Stomach (tissue), 9 donors: ENCODE data around the gene MACROH2A1. TPM values are rescaled to one million over a fixed set of nuclear protein-coding genes. Genes with fewer than 3 reads are reported as not detected.

Experiments used
- DNase-seq, 2 donors: peaks; one replicate each; pipeline versions ENCODE4 v3.0.0 to v3.0.0-alpha.2; 2013 to 2019
- H3K27ac ChIP-seq, 5 donors: fragments of 200-600 bp in 4 of 5; sonication (generic) in 4 of 5; one replicate each; pipeline ENCODE4 v1.5.1; 2013 to 2019; ENCODE audit warnings: mild to moderate bottlenecking in 1 of 5, moderate library complexity in 1 of 5
- H3K27me3 ChIP-seq, 3 donors: fragments of 200-600 bp; sonication (generic); one replicate each; pipeline ENCODE4 v1.5.1; 2017 to 2019; ENCODE audit warnings: mixed run types in 1 of 3
- H3K36me3 ChIP-seq, 4 donors: fragments of 200-600 bp; sonication (generic); 1 replicate in 3 of 4; 2 replicates in 1 of 4; pipeline ENCODE4 v1.5.1; 2016 to 2019
- H3K4me1 ChIP-seq, 4 donors: fragments of 200-600 bp; sonication (generic); one replicate each; pipeline ENCODE4 v1.5.1; 2016 to 2019
- H3K4me3 ChIP-seq, 4 donors: fragments of 200-600 bp; sonication (generic) in 3 of 4; one replicate each; pipeline ENCODE4 v1.5.1; 2016 to 2019; ENCODE audit warnings: mild to moderate bottlenecking in 1 of 4
- H3K9me3 ChIP-seq, 4 donors: fragments of 200-600 bp; sonication (generic); one replicate each; pipeline ENCODE4 v1.5.1; 2016 to 2019
- EP300 ChIP-seq: sonication (generic); formaldehyde crosslinking; IDR thresholded peaks from one replicate; pipeline ENCODE4 v1.6.1; 2017; ENCODE audit warnings: antibody characterized with exemption
- POLR2A ChIP-seq, 4 donors: fragments of 450-650 bp; IDR thresholded peaks; one replicate each; pipeline ENCODE4 v1.6.1; 2016; ENCODE audit warnings: antibody characterized with exemption in 4 of 4, control low read depth in 2 of 4, mild to moderate bottlenecking in 1 of 4, moderate library complexity in 1 of 4
- POLR2AphosphoS5 ChIP-seq, 3 donors: sonication (generic); formaldehyde crosslinking; IDR thresholded peaks; one replicate each; pipeline ENCODE4 v1.6.1; 2016; ENCODE audit warnings: antibody characterized with exemption in 3 of 3
- WGBS, 5 donors: extraction: QIAGEN DNeasy Blood & Tissue Kit in 3 of 5; methylation state at CpG; one replicate each; pipeline versions ENCODE4 v1.1.5 to v1.1.7; 2013 to 2018; 5-methylcytosine and 5-hydroxymethylcytosine counted together
- intact Hi-C: fragments of 100-400 bp; cut with DNase I; formaldehyde crosslinking; loops from one replicate; pipeline ENCODE4 v1.15.1; 2023; ENCODE audit warnings: low total_unique reads
- polyA plus RNA-seq, 3 donors: library from polyadenylated mRNA; stranded (reverse); fragments of 200-250 nt; gene quantifications; one replicate each; pipeline ENCODE4 v1.2.3, GENCODE V29; 2013
- total RNA-seq, 5 donors: library from RNA; depleted of rRNA; stranded (reverse); fragments of >200 nt; gene quantifications; one replicate each; pipeline versions ENCODE4 v1.1.0 to v1.2.3, GENCODE V29; 2014 to 2016
- TF ChIP-seq, protein P1 (sequence below), 7 experiments: fragments of 450-650 bp in 4 of 7; fragments of 200-600 bp in 3 of 7; sonication (generic) in 3 of 7; IDR thresholded peaks; one replicate each; pipeline ENCODE4 v1.5.1; 2016 to 2019; ENCODE audit warnings: antibody characterized with exemption in 7 of 7, control low read depth in 2 of 7, mild to moderate bottlenecking in 1 of 7
- donor health status: healthy with polysubstance abuse.
- donor health status: Bipolar disorder and iron deficiency.
- donor health status: healthy.

MACROH2A1 gene
- total and polyA plus RNA-seq, 8 donors = 77.1 to 206 (median 150) TPM

GRCh38 chr5:135324160-135324559 is 74.9 kb downstream of the MACROH2A1 start:
- Histone ChIP-seq H3K27ac (no peak overlapping the region), H3K4me1 (no peaks in the 10 kb centered on the region), H3K27me3 (no peaks in the 10 kb centered on the region), H3K36me3 (no peaks in the 10 kb centered on the region), H3K4me3 (no peak overlapping the region), H3K9me3 (no peaks in the 10 kb centered on the region)
- TF ChIP-seq, protein P1, sequence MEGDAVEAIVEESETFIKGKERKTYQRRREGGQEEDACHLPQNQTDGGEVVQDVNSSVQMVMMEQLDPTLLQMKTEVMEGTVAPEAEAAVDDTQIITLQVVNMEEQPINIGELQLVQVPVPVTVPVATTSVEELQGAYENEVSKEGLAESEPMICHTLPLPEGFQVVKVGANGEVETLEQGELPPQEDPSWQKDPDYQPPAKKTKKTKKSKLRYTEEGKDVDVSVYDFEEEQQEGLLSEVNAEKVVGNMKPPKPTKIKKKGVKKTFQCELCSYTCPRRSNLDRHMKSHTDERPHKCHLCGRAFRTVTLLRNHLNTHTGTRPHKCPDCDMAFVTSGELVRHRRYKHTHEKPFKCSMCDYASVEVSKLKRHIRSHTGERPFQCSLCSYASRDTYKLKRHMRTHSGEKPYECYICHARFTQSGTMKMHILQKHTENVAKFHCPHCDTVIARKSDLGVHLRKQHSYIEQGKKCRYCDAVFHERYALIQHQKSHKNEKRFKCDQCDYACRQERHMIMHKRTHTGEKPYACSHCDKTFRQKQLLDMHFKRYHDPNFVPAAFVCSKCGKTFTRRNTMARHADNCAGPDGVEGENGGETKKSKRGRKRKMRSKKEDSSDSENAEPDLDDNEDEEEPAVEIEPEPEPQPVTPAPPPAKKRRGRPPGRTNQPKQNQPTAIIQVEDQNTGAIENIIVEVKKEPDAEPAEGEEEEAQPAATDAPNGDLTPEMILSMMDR (IDR thresholded peaks at IDR 0.05) = no peak
- no peak for DNase-seq
- intact Hi-C loops = no loop called here
- 72 to 95% (median 83%) methylated on average over 3 to 8 of the region's 8 CpGs for WGBS, 5 donors

GRCh38 chr5:135323701-135324132 is 75.3 kb downstream of the MACROH2A1 start:
- Histone ChIP-seq H3K4me1 (no peaks in the 10 kb centered on the region), H3K27me3 (no peaks in the 10 kb centered on the region), H3K4me3 (no peak overlapping the region), H3K27ac (no peak overlapping the region), H3K36me3 (no peaks in the 10 kb centered on the region), H3K9me3 (no peaks in the 10 kb centered on the region)
- intact Hi-C loops = no loop called here
- no peak for DNase-seq
- TF ChIP-seq POLR2AphosphoS5 (IDR thresholded peaks at IDR 0.05) = no peak
- no peak for TF ChIP-seq EP300
- TF ChIP-seq, protein P1 (IDR thresholded peaks at IDR 0.05) = no peak
- TF ChIP-seq POLR2A (IDR thresholded peaks at IDR 0.05) = no peak
- WGBS, 5 donors = 67 to 83% (median 74%) methylated on average over 7 to 8 of the region's 8 CpGs

DNA sequence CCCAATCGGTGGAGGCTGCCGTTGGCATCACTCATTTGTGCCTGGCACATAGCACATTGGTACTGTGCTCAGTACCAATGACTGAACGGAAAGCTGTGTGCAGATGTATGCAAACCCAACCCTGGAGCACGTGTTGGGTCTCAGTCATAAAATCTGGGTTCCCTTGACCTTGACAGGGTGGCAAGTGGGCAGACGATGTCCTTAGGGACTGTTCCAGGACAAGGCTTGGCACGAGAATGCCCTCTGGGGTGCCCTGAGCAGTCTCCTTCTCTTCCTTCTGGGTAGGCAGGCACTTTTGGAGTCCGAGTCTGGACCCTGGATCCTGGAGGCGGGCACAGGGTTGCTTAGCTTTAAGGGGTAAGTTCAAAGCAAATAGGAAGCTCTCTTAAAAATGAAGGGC is 75.8 kb downstream of the MACROH2A1 start:
- Histone ChIP-seq H3K9me3 (no peaks in the 10 kb centered on the region), H3K4me3 (no peak overlapping the region), H3K4me1 (no peaks in the 10 kb centered on the region), H3K27me3 (no peaks in the 10 kb centered on the region), H3K27ac (no peak overlapping the region), H3K36me3 (no peaks in the 10 kb centered on the region)
- DNase-seq = no peak
- intact Hi-C loops = no loop called here
- WGBS, 5 donors = 89 to 96% (median 91%) methylated on average over 8 of the region's 8 CpGs
- TF ChIP-seq POLR2AphosphoS5 (IDR thresholded peaks at IDR 0.05) (no peak), POLR2A (IDR thresholded peaks at IDR 0.05) (no peak), EP300 (no peak)
- TF ChIP-seq, protein P1 (IDR thresholded peaks at IDR 0.05) = no peak

- intact Hi-C loops = no loop called here
- Histone ChIP-seq H3K27me3 (no peaks in the 10 kb centered on the region), H3K36me3 (no peaks in the 10 kb centered on the region), H3K9me3 (no peaks in the 10 kb centered on the region), H3K4me3 (no peak overlapping the region), H3K27ac (no peak overlapping the region), H3K4me1 (no peaks in the 10 kb centered on the region)
- DNase-seq = no peak
- TF ChIP-seq, protein P1 (IDR thresholded peaks at IDR 0.05) = no peak
- TF ChIP-seq EP300 (no peak), POLR2AphosphoS5 (IDR thresholded peaks at IDR 0.05) (no peak), POLR2A (IDR thresholded peaks at IDR 0.05) (no peak)
- WGBS, 5 donors = 88 to 93% (median 90%) methylated on average over 7 of the region's 7 CpGs
Measured at GRCh38 chr5:135322744-135323143, 76.3 kb downstream of the MACROH2A1 start.
